ENCODE data around the gene SPRR1A.

Gene SPRR1A

GRCh38 chr1:153032677-153033308 is 48.9 kb downstream of the SPRR1A start:
- no peak for DNase-seq

DNA sequence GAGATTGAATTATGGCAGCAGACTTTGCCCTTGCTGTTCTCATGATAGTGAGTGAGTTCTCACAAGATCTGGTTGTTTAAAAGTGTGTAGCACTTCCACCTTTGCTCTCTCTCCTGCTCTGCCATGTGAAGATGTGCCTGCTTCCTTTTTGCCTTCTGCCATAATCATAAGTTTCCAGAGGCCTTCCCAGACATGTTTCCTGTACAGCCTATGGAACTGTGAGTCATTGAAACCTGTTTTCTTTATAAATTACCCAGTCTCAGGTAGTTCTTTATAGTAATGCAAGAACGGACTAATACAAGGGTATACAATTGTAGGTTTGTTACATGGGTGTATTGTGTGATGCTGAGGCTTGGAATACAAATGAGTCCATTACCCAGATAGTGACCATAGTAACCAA is 51.3 kb downstream of the SPRR1A start:
- no peak for DNase-seq

Data from NCI-H1092 (cell line).